RWPE2 (cell line): ENCODE measurements around the gene SCUBE3.

Source experiments
- ATAC-seq: fragments of 200-7000 bp; cut with Tn5 transposase; 3 replicates; pipeline ENCODE4 v1.9.1; 2021; ENCODE audit warnings: low read depth
- DNase-seq: peaks from one replicate; pipeline ENCODE4 v3.0.0-alpha.2; 2020; ENCODE audit warnings: low spot score
- H3K27ac ChIP-seq: fragments of 450-650 bp; 2 replicates; pipeline ENCODE4 v1.5.1; 2017; ENCODE audit warnings: mild to moderate bottlenecking; ENCODE audit not compliant: poor library complexity, severe bottlenecking
- H3K27me3 ChIP-seq: fragments of 250-450 bp; sonication (Bioruptor Pico); 2 replicates; pipeline ENCODE4 v1.5.1; 2021; ENCODE audit warnings: mild to moderate bottlenecking, moderate library complexity; ENCODE audit not compliant: insufficient read depth, poor library complexity, severe bottlenecking
- H3K36me3 ChIP-seq: fragments of 250-450 bp; sonication (Bioruptor Pico); 2 replicates; pipeline ENCODE4 v1.5.1; 2020; ENCODE audit warnings: low read depth, mild to moderate bottlenecking, moderate library complexity
- H3K4me1 ChIP-seq: fragments of 250-450 bp; sonication (Bioruptor Pico); 2 replicates; pipeline ENCODE4 v1.5.1; 2021; ENCODE audit warnings: mild to moderate bottlenecking, moderate library complexity; ENCODE audit not compliant: insufficient read depth, poor library complexity, severe bottlenecking
- H3K4me3 ChIP-seq: fragments of 250-450 bp; sonication (Bioruptor Pico); 2 replicates; pipeline ENCODE4 v1.5.1; 2021; ENCODE audit warnings: mild to moderate bottlenecking, moderate library complexity; ENCODE audit not compliant: severe bottlenecking
- H3K9me3 ChIP-seq: fragments of 250-450 bp; sonication (Bioruptor Pico); 2 replicates; pipeline ENCODE4 v1.5.1; 2021; ENCODE audit warnings: mild to moderate bottlenecking, moderate library complexity; ENCODE audit not compliant: severe bottlenecking
- TF ChIP-seq, protein P1 (sequence below): fragments of 450-650 bp; IDR thresholded peaks from one replicate; pipeline ENCODE4 v1.5.1; 2017; ENCODE audit warnings: mild to moderate bottlenecking, moderate library complexity; ENCODE audit not compliant: poor library complexity, severe bottlenecking

SCUBE3 gene

GRCh38 chr6:35294308-35294945, 80.7 kb downstream of the SCUBE3 start:
- TF ChIP-seq, protein P1, sequence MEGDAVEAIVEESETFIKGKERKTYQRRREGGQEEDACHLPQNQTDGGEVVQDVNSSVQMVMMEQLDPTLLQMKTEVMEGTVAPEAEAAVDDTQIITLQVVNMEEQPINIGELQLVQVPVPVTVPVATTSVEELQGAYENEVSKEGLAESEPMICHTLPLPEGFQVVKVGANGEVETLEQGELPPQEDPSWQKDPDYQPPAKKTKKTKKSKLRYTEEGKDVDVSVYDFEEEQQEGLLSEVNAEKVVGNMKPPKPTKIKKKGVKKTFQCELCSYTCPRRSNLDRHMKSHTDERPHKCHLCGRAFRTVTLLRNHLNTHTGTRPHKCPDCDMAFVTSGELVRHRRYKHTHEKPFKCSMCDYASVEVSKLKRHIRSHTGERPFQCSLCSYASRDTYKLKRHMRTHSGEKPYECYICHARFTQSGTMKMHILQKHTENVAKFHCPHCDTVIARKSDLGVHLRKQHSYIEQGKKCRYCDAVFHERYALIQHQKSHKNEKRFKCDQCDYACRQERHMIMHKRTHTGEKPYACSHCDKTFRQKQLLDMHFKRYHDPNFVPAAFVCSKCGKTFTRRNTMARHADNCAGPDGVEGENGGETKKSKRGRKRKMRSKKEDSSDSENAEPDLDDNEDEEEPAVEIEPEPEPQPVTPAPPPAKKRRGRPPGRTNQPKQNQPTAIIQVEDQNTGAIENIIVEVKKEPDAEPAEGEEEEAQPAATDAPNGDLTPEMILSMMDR: peak; percentile 83
- no peak for ATAC-seq
- no peaks in the 10 kb centered on the region for H3K36me3 ChIP-seq
- H3K4me3 ChIP-seq: no peak overlapping the region
- H3K27ac ChIP-seq: no peak overlapping the region
- no peak for DNase-seq
- no peaks in the 10 kb centered on the region for H3K27me3 ChIP-seq
- no peaks in the 10 kb centered on the region for H3K9me3 ChIP-seq
- H3K4me1 ChIP-seq: no peaks in the 10 kb centered on the region

GRCh38 chr6:35295036-35295435, 81.3 kb downstream of the SCUBE3 start:
- DNase-seq: no peak
- Histone ChIP-seq H3K36me3 (0 out of 2 replicates have a peak, but pooled peaks cover 2% of the 10 kb centered on the region), H3K4me3 (no peak overlapping the region), H3K27ac (no peak overlapping the region), H3K27me3 (no peaks in the 10 kb centered on the region), H3K9me3 (no peaks in the 10 kb centered on the region), H3K4me1 (no peaks in the 10 kb centered on the region)
- TF ChIP-seq, protein P1: no peak
- no peak for ATAC-seq

GRCh38 chr6:35295521-35296315, 82.0 kb downstream of the SCUBE3 start:
- no peak overlapping the region for H3K27ac ChIP-seq
- no peaks in the 10 kb centered on the region for H3K27me3 ChIP-seq
- TF ChIP-seq, protein P1: no peak
- H3K4me3 ChIP-seq: no peak overlapping the region
- H3K9me3 ChIP-seq: no peaks in the 10 kb centered on the region
- H3K4me1 ChIP-seq: no peaks in the 10 kb centered on the region
- peaks cover 5% of the 10 kb centered on the region; the same call in 1 of the 2 replicates for H3K36me3 ChIP-seq
- no peak for ATAC-seq
- DNase-seq: no peak

DNA sequence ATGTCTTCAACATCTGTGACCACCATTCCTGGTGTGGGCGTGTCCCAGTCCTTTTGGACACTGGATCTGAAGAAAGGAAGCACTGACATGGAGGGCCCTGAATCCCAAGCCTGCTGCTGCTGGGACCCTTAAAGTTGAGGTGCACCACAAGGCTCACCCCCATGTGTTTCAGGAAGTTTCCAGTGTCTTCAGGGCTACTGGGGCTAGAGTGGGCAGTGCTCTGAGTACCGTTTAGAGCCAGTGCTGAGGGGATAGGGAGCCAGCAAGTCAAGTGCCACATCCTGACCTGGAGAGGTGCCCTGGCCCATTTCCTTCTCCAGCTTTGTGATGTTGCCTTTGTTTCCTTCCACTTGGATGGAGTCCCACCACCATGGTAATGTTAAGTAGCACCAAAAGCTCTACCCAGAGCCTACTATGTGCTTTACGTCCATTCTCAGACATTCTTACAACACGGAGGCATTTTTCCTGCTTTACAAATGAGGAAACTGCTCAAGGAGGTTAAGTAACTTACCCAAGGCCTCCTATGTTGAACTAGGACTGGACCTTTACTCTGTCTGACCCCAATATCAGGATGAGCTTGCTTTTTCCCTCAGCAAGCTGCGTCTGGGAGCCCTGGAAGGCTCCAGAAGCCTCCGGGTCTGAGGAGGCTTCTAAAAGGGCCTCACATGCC, 83.3 kb downstream of the SCUBE3 start:
- H3K27me3 ChIP-seq: no peaks in the 10 kb centered on the region
- ATAC-seq (no peak), DNase-seq (no peak)
- no peak overlapping the region for H3K4me3 ChIP-seq
- TF ChIP-seq, protein P1: no peak
- peaks cover 5% of the 10 kb centered on the region; the same call in 1 of the 2 replicates for H3K36me3 ChIP-seq
- no peaks in the 10 kb centered on the region for H3K9me3 ChIP-seq
- peak overlapping the region; percentile 73 for H3K27ac ChIP-seq
- H3K4me1 ChIP-seq: no peaks in the 10 kb centered on the region
